ENCODE results near the gene NUDT2. TPM values are rescaled to one million over a fixed set of nuclear protein-coding genes. Genes with fewer than 3 reads are reported as not detected.

NUDT2 gene
- total RNA-seq, result 36.5 and 56.0 TPM in 2 replicates

GRCh38 chr9:34328987-34329832 is at the start of gene NUDT2, which contains the start of gene KIF24:
Gene NUDT2 (plus strand): TSS chr9:34329569. CDS start chr9:34339040, 9,471 bp downstream.
Gene KIF24 (minus strand): TSS chr9:34329268. CDS start chr9:34311346, 17,922 bp downstream.

GRCh38 chr9:34376596-34377403 is 47.4 kb downstream of the NUDT2 start, which contains the start of gene MYORG:
Gene MYORG (minus strand): TSS chr9:34376898. CDS start chr9:34372943, 3,955 bp downstream.

Other genes starting within 250 kb of the NUDT2 start
- gene DCAF12, start 202.9 kb upstream of the NUDT2 start, total RNA-seq, result 7.8 and 9.3 TPM in 2 replicates
- 26.3 and 29.3 TPM in 2 replicates for gene UBAP1, start 150.5 kb upstream of the NUDT2 start, total RNA-seq
- gene KIF24, start 301 bp upstream of the NUDT2 start, total RNA-seq, result 0.43 and 0.55 TPM in 2 replicates
- 0.43 and 0.55 TPM in 2 replicates for gene MYORG, start 47.3 kb downstream of the NUDT2 start, total RNA-seq
- 3.7 and 6.9 TPM in 2 replicates for gene FAM219A, start 129.0 kb downstream of the NUDT2 start, total RNA-seq
- gene DNAI1, start 129.2 kb downstream of the NUDT2 start, total RNA-seq, result not detected in 2 replicates
- gene ENHO, start 193.4 kb downstream of the NUDT2 start, total RNA-seq, result not detected in 2 replicates

Measured in smooth muscle cell of bladder (primary cell).